Kidney tubule cell (primary cell): ENCODE results near the gene XCL1.
A peak's percentile ranks its signal among the peaks of the same experiment; 100 is the strongest.
"Not testable (repeated sequence)": the region's sequence is repeated elsewhere in the genome, so short reads cannot be mapped to it uniquely, and the experiment has no call there.

Source experiments
- DNase-seq: peaks from one replicate; pipeline ENCODE4 v3.0.0-alpha.2; 2018; ENCODE audit warnings: low spot score

XCL1 gene, protein sequence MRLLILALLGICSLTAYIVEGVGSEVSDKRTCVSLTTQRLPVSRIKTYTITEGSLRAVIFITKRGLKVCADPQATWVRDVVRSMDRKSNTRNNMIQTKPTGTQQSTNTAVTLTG

GRCh38 chr1:168576245-168576688 is at the start of gene XCL1:
Gene XCL1 (plus strand): TSS chr1:168576605. CDS start chr1:168576638, 33 bp downstream.
- not testable (repeated sequence) for DNase-seq

DNA sequence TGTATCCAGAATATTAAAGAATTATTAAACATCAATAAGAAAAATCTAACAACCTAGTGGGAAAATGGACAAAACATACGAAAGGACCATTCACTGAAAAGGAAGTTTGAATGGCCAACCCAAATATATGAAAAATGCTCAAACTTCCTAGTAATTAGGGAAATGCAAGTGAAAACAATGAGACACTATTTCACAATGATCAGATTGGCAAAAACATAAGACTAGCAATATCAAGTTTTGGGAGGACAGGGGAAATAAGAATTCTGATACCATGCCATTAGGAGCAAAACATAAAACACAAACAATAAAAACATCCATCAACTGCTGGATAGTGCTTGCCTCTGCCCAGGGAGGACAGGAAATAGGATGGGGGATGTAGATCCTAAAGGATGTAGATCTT is 46.9 kb upstream of the XCL1 start:
- DNase-seq, result no peak

DNA sequence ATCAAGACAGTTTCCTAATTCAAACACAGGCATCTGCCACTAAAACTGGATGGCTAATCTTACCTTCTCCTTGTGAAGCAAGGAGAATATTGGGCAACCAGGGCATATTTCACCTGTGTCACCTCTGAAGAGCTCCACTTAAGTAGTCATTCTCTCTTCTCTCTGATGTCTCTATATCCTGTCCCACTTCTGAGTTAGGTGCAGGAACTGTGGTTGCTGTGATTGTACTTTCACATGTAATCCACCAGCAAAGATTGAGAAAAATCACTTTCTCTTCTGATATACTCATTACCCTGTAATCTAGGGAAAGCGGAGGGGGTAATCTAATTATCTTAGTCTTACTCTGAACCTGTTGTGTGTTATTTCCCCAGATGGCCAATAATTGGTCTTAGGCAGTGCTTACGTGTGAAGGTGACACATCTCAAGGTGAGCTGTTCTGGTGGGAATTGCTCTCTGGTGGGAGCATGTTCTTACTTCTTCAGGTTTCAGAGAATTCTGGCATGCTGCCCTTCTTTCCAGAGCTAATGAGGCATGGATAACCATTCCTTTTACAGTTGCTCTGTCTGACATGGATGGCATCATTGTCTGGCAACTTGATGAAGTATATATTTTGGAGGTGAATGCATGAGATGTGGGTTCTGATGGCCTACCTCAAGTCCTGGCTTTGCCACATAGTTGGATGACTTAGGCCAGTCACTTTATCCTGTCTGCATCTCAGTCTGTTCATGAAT is 44.6 kb upstream of the XCL1 start:
- peak; percentile 96 for DNase-seq

GRCh38 chr1:168535536-168535935 is 40.9 kb upstream of the XCL1 start:
- no peak for DNase-seq

- not testable (repeated sequence) for DNase-seq
Measured at GRCh38 chr1:168540798-168541197, 35.6 kb upstream of the XCL1 start.

DNA sequence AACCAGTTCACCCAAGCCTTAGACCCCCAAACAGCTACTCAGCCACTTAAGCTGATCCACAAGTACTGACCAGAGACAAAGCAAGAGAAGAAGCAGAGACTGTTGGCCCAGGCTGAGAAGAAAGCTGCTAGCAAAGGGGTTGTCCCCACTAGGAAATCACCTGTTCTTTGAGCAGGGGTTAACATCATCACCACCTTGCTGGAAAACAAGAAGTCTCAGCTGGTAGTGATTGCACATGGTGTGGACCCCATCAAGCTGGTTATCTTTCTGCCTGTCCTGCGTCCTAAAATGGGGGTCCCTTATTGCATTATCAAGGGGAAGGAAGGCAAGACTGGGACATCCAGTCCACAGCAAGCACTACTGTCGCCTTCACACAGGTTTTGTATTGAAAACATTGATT is 33.4 kb upstream of the XCL1 start:
- DNase-seq, result not testable (repeated sequence)

GRCh38 chr1:168543840-168544498 is 32.4 kb upstream of the XCL1 start, which contains the start of gene XCL2:
Gene XCL2 (minus strand): TSS chr1:168543997. CDS start chr1:168543964, 33 bp downstream.
- DNase-seq, result not testable (repeated sequence)

DNA sequence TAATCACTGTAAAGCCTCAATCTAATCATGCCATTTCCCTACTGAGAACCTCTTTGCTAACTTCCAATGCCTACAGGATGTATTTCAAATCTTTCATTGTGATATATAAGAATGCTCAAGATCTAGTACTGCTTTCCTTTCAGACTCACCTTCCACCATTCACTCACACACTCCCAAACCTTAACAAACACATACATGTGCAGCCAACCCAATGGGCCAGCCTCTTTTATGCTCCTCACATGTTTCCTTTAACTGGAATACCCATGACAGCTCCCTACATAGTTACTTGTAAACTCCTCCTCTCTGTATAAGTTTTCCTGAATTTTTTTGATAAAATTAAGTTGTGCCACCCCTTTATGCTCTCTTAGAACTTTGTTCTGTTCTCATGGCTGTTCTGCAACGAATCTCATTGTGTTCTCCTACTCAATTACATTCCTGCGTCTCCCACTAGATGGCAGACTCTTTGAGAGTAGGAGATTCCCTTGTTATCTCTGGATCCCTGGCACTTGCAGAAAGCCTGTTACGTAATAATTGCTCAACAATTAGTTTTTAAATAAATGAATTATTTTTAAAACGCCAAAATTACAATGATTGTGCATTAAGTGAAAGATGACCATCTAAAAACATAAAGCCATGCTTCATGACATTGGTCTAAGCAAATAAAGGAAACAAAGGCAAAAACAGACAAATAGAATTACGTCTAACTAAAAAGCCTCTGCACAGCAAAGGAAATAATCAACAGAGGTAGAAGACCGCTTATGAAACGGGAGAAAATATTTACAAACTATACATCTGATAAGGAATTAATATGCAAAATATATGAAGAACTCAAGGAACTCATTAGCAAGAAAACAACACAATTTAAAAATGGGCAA is 30.5 kb upstream of the XCL1 start:
- peak; percentile 44 for DNase-seq

GRCh38 chr1:168546553-168546895 is 29.9 kb upstream of the XCL1 start:
- DNase-seq, result not testable (repeated sequence)

DNA sequence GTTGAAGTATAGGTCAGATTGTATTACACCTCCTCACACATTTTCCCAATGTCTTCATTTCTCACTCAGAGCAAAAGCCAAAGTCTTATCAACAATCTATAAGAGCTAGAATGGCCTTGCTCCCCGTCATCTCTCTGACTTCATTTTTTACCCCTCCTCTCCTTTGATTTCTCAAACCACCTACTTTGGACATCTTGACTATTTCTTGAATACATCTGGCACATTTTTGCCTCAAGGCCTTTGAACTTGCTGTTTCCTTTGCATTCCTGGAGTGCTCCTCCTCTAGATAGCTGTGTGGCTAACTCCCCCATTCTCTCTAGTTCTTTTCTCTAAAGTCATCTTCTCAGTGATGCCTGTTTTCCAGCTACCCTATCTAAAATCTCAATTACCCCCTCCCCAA is 25.4 kb upstream of the XCL1 start:
- no peak for DNase-seq

GRCh38 chr1:168551688-168552087 is 24.7 kb upstream of the XCL1 start:
- DNase-seq, result no peak

DNA sequence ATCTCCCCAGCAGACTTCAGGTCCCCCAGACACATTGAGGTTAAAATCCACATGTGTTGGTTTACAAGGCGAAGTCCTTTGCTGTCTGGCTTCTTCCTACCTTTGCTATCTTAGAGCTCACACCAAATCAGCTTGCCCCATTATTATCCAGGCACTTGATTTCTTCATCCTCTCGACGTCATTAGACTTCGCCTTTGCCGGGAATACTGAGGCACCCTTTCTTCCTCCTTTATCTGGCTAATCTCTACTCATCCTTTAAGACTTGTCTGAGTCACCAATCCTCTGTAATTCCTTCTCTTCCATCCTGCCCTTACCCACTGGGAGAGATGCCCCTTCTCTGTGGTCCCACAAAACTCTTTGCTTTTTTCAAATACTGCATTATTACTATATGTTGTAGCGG is 23.4 kb upstream of the XCL1 start:
- DNase-seq, result no peak

GRCh38 chr1:168553680-168554553 is 22.5 kb upstream of the XCL1 start:
- DNase-seq, result no peak

DNA sequence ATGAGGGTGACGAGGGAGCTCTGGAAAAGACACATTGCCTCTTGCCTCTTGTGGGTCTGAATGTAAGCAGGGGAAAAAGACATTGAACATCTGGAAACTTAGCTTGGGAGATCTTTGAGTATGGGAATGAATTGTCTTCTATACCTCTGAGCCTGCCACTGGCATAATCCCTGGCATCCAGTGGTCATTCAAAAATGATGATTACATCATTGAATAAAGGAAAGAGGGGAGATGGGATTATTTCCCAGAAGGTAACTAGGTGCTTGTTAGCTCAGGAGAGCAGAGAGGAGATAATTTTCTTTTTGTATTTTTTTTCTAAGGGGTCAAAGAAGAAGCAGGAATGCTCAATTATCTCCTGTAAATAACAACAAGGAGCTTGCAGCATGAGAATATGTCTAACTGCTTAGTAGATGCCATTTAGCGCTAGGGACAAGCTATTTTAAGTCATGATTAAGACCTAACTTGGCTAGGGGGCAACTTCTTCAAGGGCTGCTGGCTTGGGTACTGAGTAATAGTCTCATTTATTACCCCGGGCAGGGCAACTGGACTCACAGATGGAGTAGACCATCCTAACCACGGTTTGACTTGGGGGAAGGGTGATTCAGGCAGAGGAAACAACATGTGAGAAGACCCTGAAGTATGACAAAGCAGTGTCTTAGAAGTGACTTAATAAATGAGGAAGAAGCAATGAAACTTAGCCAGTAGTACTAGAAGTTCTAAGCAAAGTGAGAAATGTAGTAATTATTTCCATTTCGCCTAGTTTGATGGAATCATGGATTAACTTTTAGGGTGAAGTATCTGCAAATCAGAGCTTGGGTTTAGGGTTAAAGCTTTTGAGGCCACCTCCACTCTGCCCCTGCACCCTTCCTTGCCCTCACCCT is 21.6 kb upstream of the XCL1 start:
- DNase-seq, result peak; percentile 43

DNA sequence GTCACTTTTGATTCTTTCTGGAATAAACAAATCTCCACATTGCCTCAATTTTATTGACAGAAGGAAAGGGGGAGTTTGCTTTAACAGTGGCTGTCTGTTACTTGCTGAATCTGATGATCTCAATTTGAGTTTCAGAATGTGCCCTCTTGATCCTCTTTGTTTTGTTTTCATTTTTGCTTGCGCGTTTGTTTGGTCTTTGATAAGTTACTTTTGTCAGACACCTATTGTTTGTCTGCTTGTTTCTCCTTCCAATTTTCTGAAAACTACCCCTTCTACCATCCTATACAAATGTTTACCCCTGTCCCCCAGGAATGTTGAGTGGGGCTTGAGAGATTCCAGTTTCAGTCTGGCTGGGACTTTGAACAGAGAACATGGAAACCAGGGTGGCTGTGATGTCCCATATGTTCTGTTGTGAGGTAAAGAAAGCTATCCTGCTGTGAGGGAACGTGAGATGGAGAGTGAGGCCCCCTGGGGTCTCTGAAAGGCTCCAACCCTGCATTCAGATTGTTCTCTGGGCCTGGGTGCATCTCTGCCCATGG is 20.8 kb upstream of the XCL1 start:
- DNase-seq, result no peak

DNA sequence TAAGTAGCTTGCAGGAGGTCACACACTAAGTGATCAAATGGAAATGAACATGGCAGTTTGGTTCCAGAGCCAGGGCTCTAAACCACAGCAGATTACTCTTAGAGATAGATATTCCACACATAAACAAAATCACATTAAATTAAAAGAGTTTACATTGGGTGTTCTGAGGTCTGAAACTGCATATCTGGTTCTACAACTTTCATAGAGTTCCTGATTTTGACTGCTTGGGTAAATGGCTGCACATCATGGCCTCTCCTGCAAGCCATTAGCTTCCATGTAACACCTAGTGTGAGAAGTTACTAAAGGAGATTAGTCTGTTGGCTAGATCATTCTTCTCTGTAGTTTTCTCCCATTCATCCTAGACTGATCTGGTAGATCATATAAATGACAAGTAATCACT is 19.8 kb upstream of the XCL1 start:
- DNase-seq, result no peak

DNA sequence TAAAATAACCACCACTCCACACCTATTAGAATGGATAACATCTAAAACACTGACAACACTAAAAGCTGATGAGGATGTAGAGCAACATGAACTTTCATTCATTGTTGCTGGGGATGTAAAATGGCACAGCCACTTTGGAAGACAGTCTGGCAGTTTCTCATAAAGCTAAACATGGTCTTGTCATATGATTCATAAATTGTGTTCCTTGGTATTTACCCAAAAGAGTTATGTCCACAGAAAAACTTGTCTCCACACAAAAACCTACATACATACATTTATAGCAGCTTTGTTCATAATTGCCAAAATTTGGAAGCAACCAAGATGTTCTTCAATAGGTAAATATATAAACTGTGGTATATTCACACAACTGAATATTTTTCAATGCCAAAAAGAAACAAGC is 16.0 kb upstream of the XCL1 start:
- no peak for DNase-seq

DNA sequence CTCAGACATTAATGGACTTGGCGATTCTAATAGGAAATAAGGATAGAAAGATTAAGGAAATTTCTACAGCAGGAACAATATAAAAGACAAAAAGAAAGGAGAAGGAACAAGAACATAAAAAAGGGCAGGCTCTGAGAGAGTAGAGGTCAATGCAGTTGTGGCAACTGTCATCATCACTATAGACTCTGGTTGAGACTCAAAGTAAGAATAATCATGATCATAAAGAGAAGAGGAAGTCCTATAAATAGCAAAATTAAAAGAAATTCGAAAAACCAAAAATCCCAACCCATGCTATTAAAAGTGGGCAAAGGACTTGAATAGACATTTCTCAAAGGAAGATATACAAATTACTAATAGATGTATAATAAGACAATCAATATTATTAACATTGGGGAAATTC is 14.4 kb upstream of the XCL1 start:
- DNase-seq, result no peak

- no peak for DNase-seq
Measured at GRCh38 chr1:168565825-168566224, 10.6 kb upstream of the XCL1 start.

GRCh38 chr1:168567007-168567406 is 9.4 kb upstream of the XCL1 start:
- no peak for DNase-seq
